ENCODE data around the gene PRG3.

- TF ChIP-seq KLF16 (CRISPR knock-in tag; IDR thresholded peaks at IDR 0.05) (no peak), EZH2 (conservative IDR thresholded peaks at IDR 0.05; ENCODE audit: low read depth, low read length) (no peak), USF2 (IDR thresholded peaks at IDR 0.05; ENCODE audit: low read depth, low read length) (no peak), USF2 (CRISPR knock-in tag; IDR thresholded peaks at IDR 0.05; ENCODE audit: borderline replicate concordance) (no peak), CREM (IDR thresholded peaks at IDR 0.05) (no peak), CREM (CRISPR knock-in tag; IDR thresholded peaks at IDR 0.05) (no peak), KDM5B (CRISPR knock-in tag; IDR thresholded peaks at IDR 0.05; ENCODE audit: borderline replicate concordance) (no peak), THYN1 (CRISPR knock-in tag; IDR thresholded peaks at IDR 0.05; ENCODE audit: borderline replicate concordance, low read depth) (no peak)
Measured at GRCh38 chr11:57370251-57370650, 10.7 kb downstream of the PRG3 start.

Measured in HepG2 (cell line).